HEK293 (cell line): ENCODE measurements around the gene BRD3.

Experiments used
- CTCF ChIA-PET: fragments of 350-600 bp; formaldehyde crosslinking; extraction: SDS; loops from one replicate; lab custom pipeline; 2021; ENCODE audit warnings: antibody characterized with exemption; lab: Yijun Ruan, JAX
- POLR2A ChIA-PET: fragments of 300-600 bp; formaldehyde crosslinking; extraction: SDS; loops from one replicate; lab custom pipeline; 2020; ENCODE audit warnings: antibody characterized with exemption, inconsistent platforms; lab: Yijun Ruan, JAX
- H3K27ac ChIP-seq: fragments of 200-500 bp; sonication (Bioruptor generic); 2 replicates; pipeline ENCODE4 v1.5.1; 2014; ENCODE audit warnings: low read depth, low read length, control low read depth, inconsistent platforms; ENCODE audit errors: extremely low read depth
- H3K36me3 ChIP-seq, 2 experiments: fragments of 200-500 bp in 1 of 2; sonication (Bioruptor generic) in 1 of 2; 1 replicate in 1 of 2; 2 replicates in 1 of 2; pipeline ENCODE4 v1.5.1; 2014 to 2017; ENCODE audit warnings: inconsistent platforms in 2 of 2, low read length in 2 of 2; ENCODE audit not compliant: control insufficient read depth in 2 of 2, insufficient read depth in 1 of 2
- H3K4me1 ChIP-seq: fragments of 200-500 bp; sonication (Bioruptor generic); 2 replicates; pipeline ENCODE4 v1.5.1; 2014; ENCODE audit warnings: mild to moderate bottlenecking, low read length, inconsistent platforms; ENCODE audit not compliant: control insufficient read depth, insufficient read depth
- H3K4me3 ChIP-seq: 2 replicates; pipeline ENCODE4 v1.5.1; 2011; ENCODE audit warnings: low read depth, mild to moderate bottlenecking, control low read depth, low read length, moderate library complexity
- H3K9me3 ChIP-seq: fragments of 200-500 bp; sonication (Bioruptor generic); 2 replicates; pipeline ENCODE4 v1.5.1; 2014; ENCODE audit warnings: low read depth, low read length, inconsistent platforms; ENCODE audit not compliant: control insufficient read depth, insufficient read depth
- SALL2 ChIP-seq: fragments of 450-650 bp; formaldehyde crosslinking; IDR thresholded peaks from 2 replicates; pipeline ENCODE4 v1.5.0; 2017; ENCODE audit warnings: missing biosample characterization, mild to moderate bottlenecking, missing genetic modification characterization, borderline replicate concordance
- SCRT1 ChIP-seq: fragments of 450-650 bp; formaldehyde crosslinking; IDR thresholded peaks from 2 replicates; pipeline ENCODE4 v1.5.1; 2016; ENCODE audit warnings: missing biosample characterization, missing genetic modification characterization, borderline replicate concordance
- SP2 ChIP-seq: fragments of 450-650 bp; formaldehyde crosslinking; IDR thresholded peaks from 2 replicates; pipeline ENCODE4 v1.5.1; 2016; ENCODE audit warnings: missing biosample characterization, missing genetic modification characterization
- ZBTB20 ChIP-seq: fragments of 450-650 bp; formaldehyde crosslinking; IDR thresholded peaks from 2 replicates; pipeline ENCODE4 v1.5.1; 2016; ENCODE audit warnings: missing biosample characterization, missing genetic modification characterization
- ZNF202 ChIP-seq: fragments of 450-650 bp; formaldehyde crosslinking; IDR thresholded peaks from 2 replicates; pipeline ENCODE4 v1.5.1; 2016; ENCODE audit warnings: missing biosample characterization, missing genetic modification characterization, borderline replicate concordance
- ZNF274 ChIP-seq, 2 experiments: fragments of 200-500 bp in 1 of 2; fragments of 450-650 bp in 1 of 2; sonication (Bioruptor generic) in 1 of 2; formaldehyde crosslinking in 1 of 2; IDR thresholded peaks; 2 replicates each; pipeline versions ENCODE4 v1.5.1 to v1.6.1; 2014 to 2016; ENCODE audit warnings: borderline replicate concordance in 1 of 2, inconsistent platforms in 1 of 2, low read length in 1 of 2, missing biosample characterization in 1 of 2, missing genetic modification characterization in 1 of 2
- ZNF335 ChIP-seq: fragments of 450-650 bp; formaldehyde crosslinking; conservative IDR thresholded peaks from 2 replicates; pipeline ENCODE4 v1.5.1; 2016; ENCODE audit warnings: missing biosample characterization, missing genetic modification characterization
- ZNF354C ChIP-seq: fragments of 450-650 bp; formaldehyde crosslinking; IDR thresholded peaks from 2 replicates; pipeline ENCODE4 v1.5.1; 2016; ENCODE audit warnings: missing biosample characterization, missing genetic modification characterization, low read depth, borderline replicate concordance
- ZNF423 ChIP-seq: fragments of 450-650 bp; formaldehyde crosslinking; IDR thresholded peaks from 2 replicates; pipeline ENCODE4 v1.5.1; 2016; ENCODE audit warnings: missing biosample characterization, missing genetic modification characterization
- ZNF548 ChIP-seq: fragments of 450-650 bp; formaldehyde crosslinking; IDR thresholded peaks from 2 replicates; pipeline ENCODE4 v1.5.1; 2016; ENCODE audit warnings: missing biosample characterization, missing genetic modification characterization
- ZNF610 ChIP-seq: fragments of 450-650 bp; formaldehyde crosslinking; IDR thresholded peaks from 2 replicates; pipeline ENCODE4 v1.5.1; 2016; ENCODE audit warnings: missing biosample characterization, missing genetic modification characterization, borderline replicate concordance
- ZNF623 ChIP-seq: fragments of 450-650 bp; formaldehyde crosslinking; IDR thresholded peaks from 2 replicates; pipeline ENCODE4 v1.5.1; 2016; ENCODE audit warnings: missing biosample characterization, missing genetic modification characterization
- ZNF701 ChIP-seq: fragments of 450-650 bp; formaldehyde crosslinking; IDR thresholded peaks from 2 replicates; pipeline ENCODE4 v1.5.1; 2016; ENCODE audit warnings: missing biosample characterization, missing genetic modification characterization
- ZNF843 ChIP-seq: fragments of 450-650 bp; formaldehyde crosslinking; IDR thresholded peaks from 2 replicates; pipeline ENCODE4 v1.5.1; 2016; ENCODE audit warnings: missing biosample characterization, missing genetic modification characterization
- ZSCAN16 ChIP-seq: fragments of 450-650 bp; formaldehyde crosslinking; IDR thresholded peaks from 2 replicates; pipeline ENCODE4 v1.5.1; 2016; ENCODE audit warnings: missing biosample characterization, missing genetic modification characterization
- ZXDB ChIP-seq: fragments of 450-650 bp; formaldehyde crosslinking; IDR thresholded peaks from 2 replicates; pipeline ENCODE4 v1.5.1; 2016; ENCODE audit warnings: missing biosample characterization, missing genetic modification characterization
- TF ChIP-seq, protein P1 (sequence below): fragments of 450-650 bp; formaldehyde crosslinking; IDR thresholded peaks from 2 replicates; pipeline ENCODE4 v1.5.1; 2016; ENCODE audit warnings: missing biosample characterization, missing genetic modification characterization
- TF ChIP-seq, protein P2 (sequence below): fragments of 450-650 bp; formaldehyde crosslinking; IDR thresholded peaks from 2 replicates; pipeline ENCODE4 v1.5.1; 2016; ENCODE audit warnings: missing biosample characterization, missing genetic modification characterization
- TF ChIP-seq, protein P3 (sequence below): fragments of 450-650 bp; formaldehyde crosslinking; IDR thresholded peaks from 2 replicates; pipeline ENCODE4 v1.5.1; 2016; ENCODE audit warnings: missing biosample characterization, missing genetic modification characterization
- TF ChIP-seq, protein P4 (sequence below): fragments of 450-650 bp; formaldehyde crosslinking; IDR thresholded peaks from 2 replicates; pipeline ENCODE4 v1.5.1; 2016; ENCODE audit warnings: missing biosample characterization, missing genetic modification characterization
- TF ChIP-seq, protein P5 (sequence below): sonication (generic); formaldehyde crosslinking; IDR thresholded peaks from 2 replicates; pipeline ENCODE4 v1.8.1; 2022; ENCODE audit warnings: mild to moderate bottlenecking, moderate library complexity, missing genetic modification reagents

The BRD3 gene

DNA sequence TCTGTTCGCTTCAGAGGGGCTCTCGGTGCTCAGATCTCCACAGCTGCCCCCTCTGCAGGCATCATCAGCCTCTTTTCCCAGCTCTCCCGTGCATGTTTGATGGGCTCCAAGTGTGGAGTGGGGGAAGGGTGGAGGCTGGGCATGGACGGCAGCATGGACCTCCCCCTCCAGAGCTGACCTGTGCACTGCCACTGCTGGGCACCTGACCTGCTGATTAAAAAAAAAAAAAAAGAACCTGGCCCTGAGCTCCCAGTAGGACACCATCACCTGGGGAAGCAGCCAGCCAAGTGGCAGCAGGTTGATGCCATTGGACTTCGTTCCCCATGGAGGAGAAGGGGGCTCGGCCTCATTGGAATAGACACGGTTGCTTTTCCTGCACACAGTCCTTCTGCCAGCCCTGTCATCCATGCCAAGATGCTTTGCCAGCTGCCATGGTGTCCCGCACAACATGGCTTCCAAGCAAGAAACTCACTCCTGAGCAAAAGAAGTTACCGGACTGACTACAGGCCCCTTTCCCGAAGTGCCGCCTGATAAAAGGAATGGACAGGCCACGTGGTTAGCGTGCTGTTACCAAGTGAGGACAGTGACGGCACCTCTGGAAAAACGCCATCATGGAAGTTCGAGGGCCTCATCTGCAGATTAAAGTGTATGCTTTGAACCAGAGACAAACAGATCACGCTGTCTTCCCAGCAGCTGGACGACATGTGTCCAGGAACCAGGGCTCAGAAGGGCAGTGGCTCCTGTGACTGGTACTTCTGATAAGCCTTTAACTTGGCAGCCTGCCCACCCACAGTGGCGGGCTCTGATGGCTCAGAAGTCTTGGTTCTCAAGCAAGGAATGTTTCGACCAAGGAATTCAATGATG is 57.3 kb downstream of the BRD3 start:
- H3K9me3 ChIP-seq = no peaks in the 10 kb centered on the region
- no peak overlapping the region for H3K4me3 ChIP-seq
- CTCF ChIA-PET = interaction anchor here (0.6 to 1.5 kb wide), 4 partner anchors 15 to 1108 kb away, joined by 3 to 11 read pairs (median 4); no protein-coding TSS in a partner anchor
- POLR2A ChIA-PET = no interaction called here
- H3K27ac ChIP-seq = no peak overlapping the region
- H3K4me1 ChIP-seq = no peaks in the 10 kb centered on the region
- TF ChIP-seq ZNF610 (tag by site-specific recombination) (no peak), SCRT1 (tag by site-specific recombination) (no peak)
- no peaks in the 10 kb centered on the region for H3K36me3 ChIP-seq

DNA sequence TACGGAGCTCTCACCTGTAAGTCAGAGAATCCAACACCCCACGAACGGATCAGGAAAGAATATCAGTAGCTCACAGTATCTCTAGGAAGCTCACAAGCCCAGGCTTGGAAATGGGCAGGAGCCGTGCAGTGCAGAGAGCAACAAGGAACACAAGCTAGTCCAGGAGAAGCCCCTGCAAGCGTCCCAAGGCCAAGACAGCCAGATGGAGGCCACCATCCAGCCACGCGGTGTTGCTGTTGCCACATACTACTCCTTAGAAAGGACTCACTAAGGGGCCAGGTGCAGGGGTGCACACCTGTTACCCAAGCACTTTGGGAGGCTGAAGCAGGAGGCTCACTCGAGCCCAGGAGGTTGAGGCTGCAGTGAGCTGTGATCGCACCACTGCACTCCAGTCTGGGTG is 60.3 kb downstream of the BRD3 start:
- Histone ChIP-seq H3K4me3 (no peak overlapping the region), H3K36me3 (no peaks in the 10 kb centered on the region), H3K27ac (no peak overlapping the region), H3K4me1 (no peaks in the 10 kb centered on the region), H3K9me3 (no peaks in the 10 kb centered on the region)
- ChIA-PET CTCF (interaction anchor here (1.0 to 1.4 kb wide), 2 partner anchors 13 to 264 kb away, joined by 3 to 5 read pairs; no protein-coding TSS in a partner anchor), POLR2A (interaction anchor here (1.4 kb wide), 1 partner anchor 15 kb away, joined by 3 read pairs; no protein-coding TSS in a partner anchor)
- TF ChIP-seq ZXDB (tag by site-specific recombination) = no peak
- no peak for TF ChIP-seq ZNF701 (tag by site-specific recombination)
- TF ChIP-seq, protein P1, sequence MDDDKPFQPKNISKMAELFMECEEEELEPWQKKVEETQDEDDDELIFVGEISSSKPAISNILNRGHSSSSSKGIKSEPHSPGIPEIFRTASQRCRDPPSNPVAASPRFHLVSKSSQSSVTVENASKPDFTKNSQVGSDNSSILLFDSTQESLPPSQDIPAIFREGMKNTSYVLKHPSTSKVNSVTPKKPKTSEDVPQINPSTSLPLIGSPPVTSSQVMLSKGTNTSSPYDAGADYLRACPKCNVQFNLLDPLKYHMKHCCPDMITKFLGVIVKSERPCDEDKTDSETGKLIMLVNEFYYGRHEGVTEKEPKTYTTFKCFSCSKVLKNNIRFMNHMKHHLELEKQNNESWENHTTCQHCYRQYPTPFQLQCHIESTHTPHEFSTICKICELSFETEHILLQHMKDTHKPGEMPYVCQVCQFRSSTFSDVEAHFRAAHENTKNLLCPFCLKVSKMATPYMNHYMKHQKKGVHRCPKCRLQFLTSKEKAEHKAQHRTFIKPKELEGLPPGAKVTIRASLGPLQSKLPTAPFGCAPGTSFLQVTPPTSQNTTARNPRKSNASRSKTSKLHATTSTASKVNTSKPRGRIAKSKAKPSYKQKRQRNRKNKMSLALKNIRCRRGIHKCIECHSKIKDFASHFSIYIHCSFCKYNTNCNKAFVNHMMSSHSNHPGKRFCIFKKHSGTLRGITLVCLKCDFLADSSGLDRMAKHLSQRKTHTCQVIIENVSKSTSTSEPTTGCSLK (tag by site-specific recombination) = no peak
- TF ChIP-seq, protein P2, sequence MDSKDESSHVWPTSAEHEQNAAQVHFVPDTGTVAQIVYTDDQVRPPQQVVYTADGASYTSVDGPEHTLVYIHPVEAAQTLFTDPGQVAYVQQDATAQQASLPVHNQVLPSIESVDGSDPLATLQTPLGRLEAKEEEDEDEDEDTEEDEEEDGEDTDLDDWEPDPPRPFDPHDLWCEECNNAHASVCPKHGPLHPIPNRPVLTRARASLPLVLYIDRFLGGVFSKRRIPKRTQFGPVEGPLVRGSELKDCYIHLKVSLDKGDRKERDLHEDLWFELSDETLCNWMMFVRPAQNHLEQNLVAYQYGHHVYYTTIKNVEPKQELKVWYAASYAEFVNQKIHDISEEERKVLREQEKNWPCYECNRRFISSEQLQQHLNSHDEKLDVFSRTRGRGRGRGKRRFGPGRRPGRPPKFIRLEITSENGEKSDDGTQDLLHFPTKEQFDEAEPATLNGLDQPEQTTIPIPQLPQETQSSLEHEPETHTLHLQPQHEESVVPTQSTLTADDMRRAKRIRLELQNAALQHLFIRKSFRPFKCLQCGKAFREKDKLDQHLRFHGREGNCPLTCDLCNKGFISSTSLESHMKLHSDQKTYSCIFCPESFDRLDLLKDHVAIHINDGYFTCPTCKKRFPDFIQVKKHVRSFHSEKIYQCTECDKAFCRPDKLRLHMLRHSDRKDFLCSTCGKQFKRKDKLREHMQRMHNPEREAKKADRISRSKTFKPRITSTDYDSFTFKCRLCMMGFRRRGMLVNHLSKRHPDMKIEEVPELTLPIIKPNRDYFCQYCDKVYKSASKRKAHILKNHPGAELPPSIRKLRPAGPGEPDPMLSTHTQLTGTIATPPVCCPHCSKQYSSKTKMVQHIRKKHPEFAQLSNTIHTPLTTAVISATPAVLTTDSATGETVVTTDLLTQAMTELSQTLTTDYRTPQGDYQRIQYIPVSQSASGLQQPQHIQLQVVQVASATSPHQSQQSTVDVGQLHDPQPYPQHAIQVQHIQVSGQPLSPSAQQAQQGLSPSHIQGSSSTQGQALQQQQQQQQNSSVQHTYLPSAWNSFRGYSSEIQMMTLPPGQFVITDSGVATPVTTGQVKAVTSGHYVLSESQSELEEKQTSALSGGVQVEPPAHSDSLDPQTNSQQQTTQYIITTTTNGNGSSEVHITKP = no peak
- no peak for TF ChIP-seq ZNF335 (tag by site-specific recombination)
- TF ChIP-seq ZNF354C (tag by site-specific recombination) = no peak
- TF ChIP-seq ZBTB20 (tag by site-specific recombination) = no peak
- no peak for TF ChIP-seq ZNF843 (tag by site-specific recombination)
- no peak for TF ChIP-seq SALL2 (tag by site-specific recombination)
- TF ChIP-seq, protein P3, sequence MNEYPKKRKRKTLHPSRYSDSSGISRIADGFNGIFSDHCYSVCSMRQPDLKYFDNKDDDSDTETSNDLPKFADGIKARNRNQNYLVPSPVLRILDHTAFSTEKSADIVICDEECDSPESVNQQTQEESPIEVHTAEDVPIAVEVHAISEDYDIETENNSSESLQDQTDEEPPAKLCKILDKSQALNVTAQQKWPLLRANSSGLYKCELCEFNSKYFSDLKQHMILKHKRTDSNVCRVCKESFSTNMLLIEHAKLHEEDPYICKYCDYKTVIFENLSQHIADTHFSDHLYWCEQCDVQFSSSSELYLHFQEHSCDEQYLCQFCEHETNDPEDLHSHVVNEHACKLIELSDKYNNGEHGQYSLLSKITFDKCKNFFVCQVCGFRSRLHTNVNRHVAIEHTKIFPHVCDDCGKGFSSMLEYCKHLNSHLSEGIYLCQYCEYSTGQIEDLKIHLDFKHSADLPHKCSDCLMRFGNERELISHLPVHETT (tag by site-specific recombination) = no peak
- no peak for TF ChIP-seq ZNF548 (tag by site-specific recombination)
- no peak for TF ChIP-seq ZSCAN16 (tag by site-specific recombination)
- TF ChIP-seq ZNF274 (IDR thresholded peaks at IDR 0.05; ENCODE audit: low read length) = no peak
- no peak for TF ChIP-seq ZNF274 (tag by site-specific recombination; IDR thresholded peaks at IDR 0.05; ENCODE audit: borderline replicate concordance)
- no peak for TF ChIP-seq ZNF202 (tag by site-specific recombination)
- no peak for TF ChIP-seq ZNF623
- no peak for TF ChIP-seq SP2 (tag by site-specific recombination)
- TF ChIP-seq, protein P4, sequence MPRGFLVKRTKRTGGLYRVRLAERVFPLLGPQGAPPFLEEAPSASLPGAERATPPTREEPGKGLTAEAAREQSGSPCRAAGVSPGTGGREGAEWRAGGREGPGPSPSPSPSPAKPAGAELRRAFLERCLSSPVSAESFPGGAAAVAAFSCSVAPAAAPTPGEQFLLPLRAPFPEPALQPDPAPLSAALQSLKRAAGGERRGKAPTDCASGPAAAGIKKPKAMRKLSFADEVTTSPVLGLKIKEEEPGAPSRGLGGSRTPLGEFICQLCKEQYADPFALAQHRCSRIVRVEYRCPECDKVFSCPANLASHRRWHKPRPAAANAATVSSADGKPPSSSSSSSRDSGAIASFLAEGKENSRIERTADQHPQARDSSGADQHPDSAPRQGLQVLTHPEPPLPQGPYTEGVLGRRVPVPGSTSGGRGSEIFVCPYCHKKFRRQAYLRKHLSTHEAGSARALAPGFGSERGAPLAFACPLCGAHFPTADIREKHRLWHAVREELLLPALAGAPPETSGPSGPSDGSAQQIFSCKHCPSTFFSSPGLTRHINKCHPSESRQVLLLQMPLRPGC = no peak
- TF ChIP-seq ZNF423 (tag by site-specific recombination) = no peak
- TF ChIP-seq, protein P5, sequence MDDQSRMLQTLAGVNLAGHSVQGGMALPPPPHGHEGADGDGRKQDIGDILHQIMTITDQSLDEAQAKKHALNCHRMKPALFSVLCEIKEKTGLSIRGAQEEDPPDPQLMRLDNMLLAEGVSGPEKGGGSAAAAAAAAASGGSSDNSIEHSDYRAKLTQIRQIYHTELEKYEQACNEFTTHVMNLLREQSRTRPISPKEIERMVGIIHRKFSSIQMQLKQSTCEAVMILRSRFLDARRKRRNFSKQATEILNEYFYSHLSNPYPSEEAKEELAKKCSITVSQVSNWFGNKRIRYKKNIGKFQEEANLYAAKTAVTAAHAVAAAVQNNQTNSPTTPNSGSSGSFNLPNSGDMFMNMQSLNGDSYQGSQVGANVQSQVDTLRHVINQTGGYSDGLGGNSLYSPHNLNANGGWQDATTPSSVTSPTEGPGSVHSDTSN = no peak
